Measurements from ENCODE around the gene SECTM1. TPM values are rescaled to one million over a fixed set of nuclear protein-coding genes. Genes with fewer than 3 reads are reported as not detected.

SECTM1 gene
- total RNA-seq, 1 donor from 2014 or later = 3.7 TPM

DNA sequence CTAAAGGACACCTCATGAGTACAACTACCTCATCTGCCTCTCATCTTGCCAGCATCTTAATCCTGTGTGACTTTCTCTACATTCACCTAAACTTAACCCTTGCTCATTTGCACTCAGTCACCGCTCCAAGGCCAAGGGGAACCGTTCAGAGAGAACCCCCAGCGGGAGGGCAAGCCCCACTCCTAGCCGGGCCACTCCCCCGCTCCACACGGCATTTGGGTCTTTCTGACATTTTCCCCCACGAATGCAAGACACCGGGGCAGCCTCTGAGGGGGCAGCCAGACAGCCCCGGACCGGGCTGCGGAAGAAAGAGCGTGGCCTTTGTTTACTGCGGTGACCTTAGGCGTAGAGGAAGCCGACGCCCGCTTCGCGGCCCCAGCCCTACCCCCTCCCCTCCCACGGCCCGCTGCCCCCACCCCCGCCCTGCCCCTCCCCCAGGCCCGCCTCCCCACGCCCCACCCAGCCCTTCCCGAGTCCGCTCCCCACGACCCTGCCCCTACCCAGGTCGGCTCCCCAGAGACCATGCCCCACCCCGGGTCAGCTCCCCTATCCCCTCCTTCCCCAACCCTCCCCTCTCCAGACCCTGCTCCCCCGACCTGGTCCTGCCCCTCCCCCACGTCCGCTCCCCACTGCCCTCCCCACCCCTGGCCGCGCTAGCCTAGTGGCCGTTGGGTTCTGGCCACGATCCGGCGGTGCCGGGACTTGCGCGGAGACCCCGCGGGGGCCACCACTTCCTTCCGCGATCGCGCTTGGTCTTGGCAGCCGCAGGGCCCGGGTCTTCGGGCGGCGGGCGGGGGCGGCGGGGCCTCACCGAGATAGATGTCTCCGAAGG, 60.9 kb downstream of the SECTM1 start:
- H3K4me1 Mint-ChIP-seq (ENCODE audit: low read depth) = peaks cover 31% of the 10 kb centered on the region
- H3K36me3 Mint-ChIP-seq (ENCODE audit: low read depth) = peaks cover 42% of the 10 kb centered on the region
- peak overlapping the region; percentile 90 for H3K4me3 Mint-ChIP-seq (ENCODE audit: low read depth)
- H3K27me3 Mint-ChIP-seq (ENCODE audit: low read depth) = no peaks in the 10 kb centered on the region
- intact Hi-C loops (cut with micrococcal nuclease) = loop anchor here (1.0 kb wide), 2 partner anchors 20 to 49 kb away; no protein-coding TSS in a partner anchor
- H3K9me3 Mint-ChIP-seq = no peaks in the 10 kb centered on the region
- H3K27ac Mint-ChIP-seq = peak overlapping the region; percentile 100
- peak; percentile 40 for DNase-seq (ENCODE audit: low spot score)

GRCh38 chr17:82271401-82271800, 62.2 kb downstream of the SECTM1 start:
- DNase-seq (ENCODE audit: low spot score) = no peak
- Mint-ChIP-seq H3K4me3 (ENCODE audit: low read depth) (peak overlapping the region; percentile 90), H3K9me3 (no peaks in the 10 kb centered on the region), H3K27ac (no peak overlapping the region), H3K27me3 (ENCODE audit: low read depth) (no peaks in the 10 kb centered on the region), H3K36me3 (ENCODE audit: low read depth) (peaks cover 52% of the 10 kb centered on the region), H3K4me1 (ENCODE audit: low read depth) (peaks cover 40% of the 10 kb centered on the region)
- intact Hi-C loops (cut with micrococcal nuclease) = no loop called here

Other genes with a start within 250 kb of the SECTM1 start
- gene FASN, start 235.5 kb downstream of the SECTM1 start, total RNA-seq = 387 and 409 TPM in 2 replicates
- gene CCDC57, start 120.9 kb downstream of the SECTM1 start, total RNA-seq = 51.7 and 53.1 TPM in 2 replicates
- 187 and 200 TPM in 2 replicates for gene SLC16A3, start 104.7 kb downstream of the SECTM1 start, total RNA-seq
- gene CSNK1D, start 60.1 kb downstream of the SECTM1 start, total RNA-seq = 139 and 151 TPM in 2 replicates
- gene CD7, start 16.2 kb downstream of the SECTM1 start, total RNA-seq = 345 and 351 TPM in 2 replicates
- gene TEX19, start 25.5 kb upstream of the SECTM1 start, total RNA-seq = not detected in 2 replicates
- gene UTS2R, start 38.0 kb upstream of the SECTM1 start, total RNA-seq = 0.18 TPM in 1 of 2 replicates, not detected in the other
- 36.6 and 36.7 TPM in 2 replicates for gene HEXD, start 84.6 kb upstream of the SECTM1 start, total RNA-seq
- gene OGFOD3, start 84.8 kb upstream of the SECTM1 start, total RNA-seq = 29.1 and 30.5 TPM in 2 replicates
- gene CYBC1, start 117.0 kb upstream of the SECTM1 start, total RNA-seq = 252 and 265 TPM in 2 replicates
- 114 and 123 TPM in 2 replicates for gene NARF, start 125.0 kb upstream of the SECTM1 start, total RNA-seq
- gene FOXK2, start 186.0 kb upstream of the SECTM1 start, total RNA-seq = 92.9 and 95.2 TPM in 2 replicates

All from activated T-helper 2 cell treated with anti-CD3 and anti-CD28 coated beads, Interferon-gamma antibody, Interleukin-2, Interleukin-4, amounts not matched to agents 10 μg/mL and 5 μg/mL and 100 μg/mL, durations not matched to agents 14 hours and 24 hours and 36 hours (primary cell).